HepG2 (cell line): ENCODE measurements around the gene ETFRF1. TPM values are rescaled to one million over a fixed set of nuclear protein-coding genes. Genes with fewer than 3 reads are reported as not detected.

ENCODE experiments used
- ATAC-seq: fragments of 200-7000 bp; cut with Tn5 transposase; 3 replicates; pipeline ENCODE4 v1.9.1; 2020; ENCODE audit warnings: mild to moderate bottlenecking, moderate library complexity
- BruUV-seq: library from RNA; stranded (reverse); fragments of 400-500 nt; replicated peaks from 2 replicates; lab custom pipeline; 2021; lab: Mats Ljungman, UMichigan
- CTCF ChIA-PET: fragments of 300-600 bp; formaldehyde crosslinking; extraction: SDS; loops from one replicate; lab custom pipeline; 2021; ENCODE audit warnings: low total read pairs, inconsistent platforms, low intra/inter-chr PET ratio; lab: Yijun Ruan, JAX
- POLR2A ChIA-PET: fragments of 350-600 bp; sonication (Branson Sonifier 250); formaldehyde crosslinking; loops from one replicate; lab custom pipeline; 2020; ENCODE audit warnings: antibody characterized with exemption, inconsistent platforms; lab: Yijun Ruan, JAX
- DNase-seq: peaks from one replicate; pipeline ENCODE4 v3.0.0-alpha.2; 2015; ENCODE audit warnings: low spot score
- FAIRE-seq: peaks from 3 replicates; lab custom pipeline; 2011; peaks lifted over from hg19 to GRCh38; lab: Jason Lieb, UNC
- H2AFZ ChIP-seq: one replicate; pipeline ENCODE4 v1.6.1; 2011; ENCODE audit warnings: low read length, inconsistent platforms
- H3K27ac ChIP-seq: fragments of 300-600 bp; 3 replicates; pipeline ENCODE4 v1.8.0; 2011; ENCODE audit warnings: mixed run types, mild to moderate bottlenecking, mixed read lengths, low read length, inconsistent platforms; ENCODE audit not compliant: insufficient read depth; ENCODE audit errors: extremely low read length
- H3K27me3 ChIP-seq, 2 experiments: fragments of 200-600 bp in 1 of 2; 2 replicates in 1 of 2; 3 replicates in 1 of 2; pipeline versions ENCODE4 v1.6.0 to v1.8.0; 2011; ENCODE audit warnings: low read length in 2 of 2, mild to moderate bottlenecking in 2 of 2, moderate library complexity in 2 of 2, inconsistent platforms in 1 of 2; ENCODE audit not compliant: insufficient read depth in 2 of 2, control insufficient read depth in 1 of 2
- H3K36me3 ChIP-seq, 2 experiments: fragments of 200-600 bp in 1 of 2; replicated peaks in 1 of 2; 2 replicates in 1 of 2; 3 replicates in 1 of 2; pipeline versions ENCODE4 v1.5.1 to v1.8.0; 2011; ENCODE audit warnings: low read length in 2 of 2, inconsistent platforms in 1 of 2; ENCODE audit not compliant: insufficient read depth in 2 of 2, control insufficient read depth in 1 of 2
- H3K4me1 ChIP-seq: 2 replicates; pipeline ENCODE4 v1.5.1; 2012; ENCODE audit warnings: low read length, inconsistent platforms; ENCODE audit not compliant: insufficient read depth
- H3K4me2 ChIP-seq: 2 replicates; pipeline ENCODE4 v1.6.0; 2011; ENCODE audit warnings: low read depth, low read length, inconsistent platforms
- H3K4me3 ChIP-seq, 3 experiments: fragments of 200-600 bp in 1 of 3; sonication (generic), shearing (Covaris generic) in 1 of 3; replicated peaks in 1 of 3; 2 replicates each; pipeline ENCODE4 v1.5.1; 2011 to 2016; ENCODE audit warnings: low read length in 3 of 3, inconsistent platforms in 2 of 3, low read depth in 2 of 3, mild to moderate bottlenecking in 2 of 3, control low read depth in 1 of 3, mixed read lengths in 1 of 3; ENCODE audit not compliant: insufficient read depth in 1 of 3
- H3K79me2 ChIP-seq: one replicate; pipeline ENCODE4 v1.6.1; 2011; ENCODE audit warnings: low read length, inconsistent platforms; ENCODE audit not compliant: insufficient read depth
- H3K9ac ChIP-seq: 2 replicates; pipeline ENCODE4 v1.6.0; 2011; ENCODE audit warnings: mild to moderate bottlenecking, low read depth, low read length, inconsistent platforms; ENCODE audit not compliant: insufficient read depth
- H3K9me3 ChIP-seq: 2 replicates; pipeline ENCODE4 v1.5.1; 2012; ENCODE audit warnings: mild to moderate bottlenecking, low read length
- H4K20me1 ChIP-seq: 2 replicates; pipeline ENCODE4 v1.6.0; 2011; ENCODE audit warnings: inconsistent platforms, mild to moderate bottlenecking, low read length, moderate library complexity; ENCODE audit not compliant: insufficient read depth
- CEBPB ChIP-seq: IDR thresholded peaks from 2 replicates; pipeline ENCODE4 v1.6.1; 2011; ENCODE audit warnings: low read depth, low read length, improper control_type of control experiment, borderline replicate concordance
- EZH2 ChIP-seq: conservative IDR thresholded peaks from 2 replicates; pipeline ENCODE4 v1.6.1; 2012; ENCODE audit warnings: mild to moderate bottlenecking, low read depth, low read length, moderate library complexity
- HOXD1 ChIP-seq: sonication (generic); formaldehyde crosslinking; IDR thresholded peaks from 2 replicates; pipeline ENCODE4 v1.5.0; 2020; ENCODE audit warnings: missing genetic modification reagents
- IKZF1 ChIP-seq: fragments of 450-650 bp; IDR thresholded peaks from 2 replicates; pipeline ENCODE4 v1.7.1; 2016
- MAFF ChIP-seq: IDR thresholded peaks from 2 replicates; pipeline ENCODE4 v1.6.1; 2011; ENCODE audit warnings: low read depth, low read length, improper control_type of control experiment
- MAFK ChIP-seq, 2 experiments: IDR thresholded peaks in 1 of 2; conservative IDR thresholded peaks in 1 of 2; 2 replicates each; pipeline ENCODE4 v1.6.1; 2011; ENCODE audit warnings: improper control_type of control experiment in 2 of 2, low read length in 2 of 2
- RFX5 ChIP-seq: IDR thresholded peaks from 2 replicates; pipeline ENCODE4 v1.6.1; 2011; ENCODE audit warnings: low read depth, low read length, improper control_type of control experiment
- WIZ ChIP-seq: sonication (generic); formaldehyde crosslinking; IDR thresholded peaks from 2 replicates; pipeline ENCODE4 v1.5.1; 2020; ENCODE audit warnings: mild to moderate bottlenecking, missing genetic modification reagents
- ZFP37 ChIP-seq: sonication (generic); formaldehyde crosslinking; IDR thresholded peaks from 2 replicates; pipeline ENCODE4 v1.4.0; 2020; ENCODE audit warnings: missing genetic modification reagents, borderline replicate concordance
- ZNF367 ChIP-seq: sonication (generic); formaldehyde crosslinking; IDR thresholded peaks from 2 replicates; pipeline ENCODE4 v1.4.0; 2020; ENCODE audit warnings: missing genetic modification reagents, borderline replicate concordance
- whole genome bisulfite sequencing: methylation state at CpG from one replicate; pipeline ENCODE4 v1.1.6; 2017; ENCODE audit warnings: low lambda C conversion rate; 5-methylcytosine and 5-hydroxymethylcytosine counted together
- in situ Hi-C: cut with HindIII; loops from 2 replicates; pipeline ENCODE4 v1.10.0; 2017; ENCODE audit warnings: low pct_unique_long_range_greater_than_20kb; ENCODE audit not compliant: extremely low pct_ligation_motif_present
- intact Hi-C: fragments of 100-400 bp; cut with micrococcal nuclease; formaldehyde crosslinking; loops from one replicate; pipeline ENCODE4 v1.10.0; 2022; ENCODE audit not compliant: unreplicated experiment
- polyA plus RNA-seq, 8 experiments: library from polyadenylated mRNA; depleted of rRNA in 3 of 8; stranded (reverse) in 7 of 8; unstranded in 1 of 8; fragments of >200 nt; fragmentation: Illumina TruSeq in 4 of 8; extraction: Trizol in 4 of 8; gene quantifications; 2 replicates each; pipeline versions ENCODE4 v1.2.1 to v1.2.3, GENCODE V29; 2011 to 2016; ENCODE audit warnings: low read depth in 4 of 8, missing spikeins in 1 of 8, mixed read lengths in 1 of 8; ENCODE audit not compliant: insufficient read depth in 1 of 8
- total RNA-seq, 5 experiments: library from RNA; depleted of rRNA; stranded (reverse); fragments of >200 nt; fragmentation: Illumina TruSeq; extraction: Trizol; gene quantifications; 2 replicates each; pipeline ENCODE4 v1.2.3, GENCODE V29; 2016; ENCODE audit warnings: low read depth in 1 of 5
- TF ChIP-seq, protein P1 (sequence below): sonication (generic); formaldehyde crosslinking; IDR thresholded peaks from 2 replicates; pipeline ENCODE4 v1.5.1; 2020; ENCODE audit warnings: mild to moderate bottlenecking, missing genetic modification reagents
- TF ChIP-seq, protein P2 (sequence below), 2 experiments: sonication (generic) in 1 of 2; formaldehyde crosslinking in 1 of 2; IDR thresholded peaks; 2 replicates each; pipeline versions ENCODE4 v1.6.1 to v1.9.0; 2014 to 2022; ENCODE audit warnings: antibody characterized with exemption in 1 of 2, borderline replicate concordance in 1 of 2, inconsistent platforms in 1 of 2, low read depth in 1 of 2, missing genetic modification reagents in 1 of 2

Gene ETFRF1
- total and polyA plus RNA-seq, 2 of the 13 experiments (the other 11 are each of a cell fraction or from before 2014, with no cell fraction given), result 6.8 to 7.0 TPM

DNA sequence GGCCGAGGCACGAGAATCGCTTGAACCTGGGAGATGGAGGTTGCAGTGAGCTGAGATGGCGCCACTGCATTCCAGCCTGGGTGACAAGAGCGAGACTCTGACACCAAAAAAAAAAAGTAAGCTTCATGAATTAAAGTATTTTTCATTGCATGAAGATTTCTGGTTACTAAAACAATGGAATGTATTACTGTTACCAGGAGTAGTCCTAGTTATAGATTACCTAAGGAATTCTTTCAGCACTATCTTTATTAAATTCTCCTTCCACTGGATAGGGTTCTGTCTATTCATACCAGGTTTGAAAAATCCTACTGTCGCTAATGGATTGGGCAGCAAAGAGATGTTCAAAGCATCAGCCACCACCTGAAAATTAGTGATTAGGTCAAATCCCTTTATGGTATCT, 12.4 kb downstream of the ETFRF1 start (continued):
- TF ChIP-seq, protein P1, sequence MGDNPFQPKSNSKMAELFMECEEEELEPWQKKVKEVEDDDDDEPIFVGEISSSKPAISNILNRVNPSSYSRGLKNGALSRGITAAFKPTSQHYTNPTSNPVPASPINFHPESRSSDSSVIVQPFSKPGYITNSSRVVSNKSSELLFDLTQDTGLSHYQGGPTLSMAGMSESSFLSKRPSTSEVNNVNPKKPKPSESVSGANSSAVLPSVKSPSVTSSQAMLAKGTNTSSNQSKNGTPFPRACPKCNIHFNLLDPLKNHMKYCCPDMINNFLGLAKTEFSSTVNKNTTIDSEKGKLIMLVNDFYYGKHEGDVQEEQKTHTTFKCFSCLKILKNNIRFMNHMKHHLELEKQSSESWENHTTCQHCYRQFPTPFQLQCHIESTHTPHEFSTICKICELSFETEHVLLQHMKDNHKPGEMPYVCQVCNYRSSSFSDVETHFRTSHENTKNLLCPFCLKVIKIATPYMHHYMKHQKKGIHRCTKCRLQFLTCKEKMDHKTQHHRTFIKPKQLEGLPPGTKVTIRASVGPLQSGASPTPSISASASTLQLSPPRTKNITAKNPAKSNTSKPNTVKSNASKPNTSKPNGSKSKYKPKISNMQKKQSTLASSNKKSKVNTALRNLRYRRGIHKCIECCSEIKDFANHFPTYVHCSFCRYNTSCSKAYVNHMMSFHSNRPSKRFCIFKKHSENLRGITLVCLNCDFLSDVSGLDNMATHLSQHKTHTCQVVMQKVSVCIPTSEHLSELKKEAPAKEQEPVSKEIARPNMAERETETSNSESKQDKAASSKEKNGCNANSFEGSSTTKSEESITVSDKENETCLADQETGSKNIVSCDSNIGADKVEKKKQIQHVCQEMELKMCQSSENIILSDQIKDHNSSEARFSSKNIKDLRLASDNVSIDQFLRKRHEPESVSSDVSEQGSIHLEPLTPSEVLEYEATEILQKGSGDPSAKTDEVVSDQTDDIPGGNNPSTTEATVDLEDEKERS (CRISPR knock-in tag), result no peak

DNA sequence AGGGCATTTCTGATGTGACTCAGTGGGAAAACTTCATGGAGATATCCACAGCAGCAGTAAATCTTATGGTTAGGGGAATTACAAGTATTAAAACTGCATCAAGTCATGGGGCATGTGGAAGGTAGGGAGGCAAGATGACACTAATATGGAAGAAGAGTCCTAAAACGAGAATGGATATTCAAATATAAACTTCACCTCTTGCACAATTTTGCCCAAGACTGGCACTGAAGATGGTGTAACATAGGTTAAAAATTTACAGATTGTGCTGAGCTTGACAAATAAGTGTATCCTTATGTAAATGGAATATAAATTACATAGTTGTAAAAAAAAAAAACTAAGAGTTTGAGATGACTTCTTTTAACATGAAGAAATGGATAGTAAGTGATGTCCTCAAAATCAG, 12.8 kb downstream of the ETFRF1 start:
- 84% methylated on average over 1 of the region's 1 CpG for WGBS
- ATAC-seq, result no peak

More for the DNA sequence above, 12.8 kb downstream of the ETFRF1 start:
- Histone ChIP-seq H3K9me3 (no peaks in the 10 kb centered on the region), H3K36me3 (no peaks in the 10 kb centered on the region), H3K27me3 (no peaks in the 10 kb centered on the region), H3K9ac (no peak overlapping the region), H2AFZ (no peak overlapping the region), H3K27ac (no peak overlapping the region), H3K4me2 (no peak overlapping the region), H3K79me2 (no peaks in the 10 kb centered on the region), H3K4me1 (peaks cover 5% of the 10 kb centered on the region; the same call in 1 of the 2 replicates), H3K4me3 (no peak overlapping the region), H4K20me1 (no peaks in the 10 kb centered on the region)
- DNase-seq (no peak), FAIRE-seq (no peak)
- BruUV-seq, result no TSS peak
- intact Hi-C loops, result no loop called here
- TF ChIP-seq HOXD1 (CRISPR knock-in tag) (no peak), WIZ (CRISPR knock-in tag) (no peak), CEBPB (0 out of 2 replicates have a peak, but pooled peaks have one; percentile 20), EZH2 (no peak), IKZF1 (no peak), MAFF (0 out of 2 replicates have a peak, but pooled peaks have one; percentile 41), MAFK (conservative IDR thresholded peaks at IDR 0.05 in 1 of 2, IDR thresholded peaks at IDR 0.05 in 1 of 2; ENCODE audit: low read length in 2 of 2) (peak; percentile 54 to 78; a peak in 3 of 4 replicates), RFX5 (no peak), ZFP37 (no peak), ZNF367 (CRISPR knock-in tag) (no peak)
- TF ChIP-seq, protein P2, sequence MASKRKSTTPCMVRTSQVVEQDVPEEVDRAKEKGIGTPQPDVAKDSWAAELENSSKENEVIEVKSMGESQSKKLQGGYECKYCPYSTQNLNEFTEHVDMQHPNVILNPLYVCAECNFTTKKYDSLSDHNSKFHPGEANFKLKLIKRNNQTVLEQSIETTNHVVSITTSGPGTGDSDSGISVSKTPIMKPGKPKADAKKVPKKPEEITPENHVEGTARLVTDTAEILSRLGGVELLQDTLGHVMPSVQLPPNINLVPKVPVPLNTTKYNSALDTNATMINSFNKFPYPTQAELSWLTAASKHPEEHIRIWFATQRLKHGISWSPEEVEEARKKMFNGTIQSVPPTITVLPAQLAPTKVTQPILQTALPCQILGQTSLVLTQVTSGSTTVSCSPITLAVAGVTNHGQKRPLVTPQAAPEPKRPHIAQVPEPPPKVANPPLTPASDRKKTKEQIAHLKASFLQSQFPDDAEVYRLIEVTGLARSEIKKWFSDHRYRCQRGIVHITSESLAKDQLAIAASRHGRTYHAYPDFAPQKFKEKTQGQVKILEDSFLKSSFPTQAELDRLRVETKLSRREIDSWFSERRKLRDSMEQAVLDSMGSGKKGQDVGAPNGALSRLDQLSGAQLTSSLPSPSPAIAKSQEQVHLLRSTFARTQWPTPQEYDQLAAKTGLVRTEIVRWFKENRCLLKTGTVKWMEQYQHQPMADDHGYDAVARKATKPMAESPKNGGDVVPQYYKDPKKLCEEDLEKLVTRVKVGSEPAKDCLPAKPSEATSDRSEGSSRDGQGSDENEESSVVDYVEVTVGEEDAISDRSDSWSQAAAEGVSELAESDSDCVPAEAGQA (IDR thresholded peaks at IDR 0.05; ENCODE audit: low read depth), result no peak
- TF ChIP-seq, protein P2 (CRISPR knock-in tag; IDR thresholded peaks at IDR 0.05; ENCODE audit: borderline replicate concordance), result no peak
- in situ Hi-C loops, result no loop called here
- ChIA-PET POLR2A (interaction anchor here (2.1 kb wide), 1 partner anchor 13 kb away, joined by 7 read pairs; the partner anchor contains the start of genes DNAI7 and ETFRF1), CTCF (no interaction called here)
